Mucosa of stomach (tissue), 1 donor: ENCODE measurements around the gene AGPAT2.

ENCODE experiments used
- H3K27me3 ChIP-seq: one replicate; pipeline ENCODE4 v1.7.0; 2013; ENCODE audit warnings: mild to moderate bottlenecking, low read length; ENCODE audit not compliant: control insufficient read depth, insufficient read depth
- H3K36me3 ChIP-seq: one replicate; pipeline ENCODE4 v1.7.0; 2013; ENCODE audit warnings: low read length; ENCODE audit not compliant: control insufficient read depth, insufficient read depth
- H3K4me1 ChIP-seq: one replicate; pipeline ENCODE4 v1.7.0; 2013; ENCODE audit warnings: mild to moderate bottlenecking, low read length; ENCODE audit not compliant: control insufficient read depth, insufficient read depth
- H3K4me3 ChIP-seq: one replicate; pipeline ENCODE4 v1.7.0; 2013; ENCODE audit warnings: low read length
- H3K9ac ChIP-seq: one replicate; pipeline ENCODE4 v1.7.0; 2013; ENCODE audit warnings: mild to moderate bottlenecking, low read length, moderate library complexity
- H3K9me3 ChIP-seq: one replicate; pipeline ENCODE4 v1.7.0; 2013; ENCODE audit warnings: mild to moderate bottlenecking, low read length, moderate library complexity; ENCODE audit not compliant: control insufficient read depth
- donor health status: Pancreatic carcinoma.

The AGPAT2 gene

GRCh38 chr9:136725612-136726011, 38.4 kb upstream of the AGPAT2 start:
- peak overlapping the region; percentile 89 for H3K9ac ChIP-seq
- peaks cover 25% of the 10 kb centered on the region for H3K36me3 ChIP-seq

GRCh38 chr9:136724772-136725171, 37.5 kb upstream of the AGPAT2 start:
- Histone ChIP-seq H3K9me3 (no peaks in the 10 kb centered on the region), H3K36me3 (peaks cover 25% of the 10 kb centered on the region), H3K4me3 (no peak overlapping the region), H3K4me1 (peaks cover 43% of the 10 kb centered on the region), H3K9ac (no peak overlapping the region), H3K27me3 (no peaks in the 10 kb centered on the region)

More at GRCh38 chr9:136725612-136726011, 38.4 kb upstream of the AGPAT2 start:
- Histone ChIP-seq H3K4me3 (no peak overlapping the region), H3K9me3 (no peaks in the 10 kb centered on the region), H3K4me1 (peaks cover 35% of the 10 kb centered on the region), H3K27me3 (no peaks in the 10 kb centered on the region)

- Histone ChIP-seq H3K36me3 (peaks cover 25% of the 10 kb centered on the region), H3K9ac (no peak overlapping the region), H3K9me3 (no peaks in the 10 kb centered on the region), H3K27me3 (no peaks in the 10 kb centered on the region), H3K4me3 (no peak overlapping the region), H3K4me1 (peaks cover 45% of the 10 kb centered on the region)
These were observed 36.7 kb upstream of the AGPAT2 start for GRCh38 chr9:136723989-136724388.

- Histone ChIP-seq H3K4me1 (peaks cover 43% of the 10 kb centered on the region), H3K36me3 (peaks cover 25% of the 10 kb centered on the region), H3K27me3 (no peaks in the 10 kb centered on the region), H3K4me3 (no peak overlapping the region), H3K9ac (no peak overlapping the region), H3K9me3 (no peaks in the 10 kb centered on the region)
These were observed 36.2 kb upstream of the AGPAT2 start for GRCh38 chr9:136723362-136723976.

- H3K4me3 ChIP-seq = no peak overlapping the region
- no peaks in the 10 kb centered on the region for H3K27me3 ChIP-seq
- H3K9ac ChIP-seq = no peak overlapping the region
- no peaks in the 10 kb centered on the region for H3K9me3 ChIP-seq
- H3K36me3 ChIP-seq = peaks cover 25% of the 10 kb centered on the region
- H3K4me1 ChIP-seq = peaks cover 43% of the 10 kb centered on the region
These were observed 35.7 kb upstream of the AGPAT2 start for GRCh38 chr9:136722969-136723356.

GRCh38 chr9:136722093-136722968, 35.1 kb upstream of the AGPAT2 start:
- peaks cover 42% of the 10 kb centered on the region for H3K4me1 ChIP-seq
- peaks cover 25% of the 10 kb centered on the region for H3K36me3 ChIP-seq

GRCh38 chr9:136721339-136722092, 34.3 kb upstream of the AGPAT2 start:
- Histone ChIP-seq H3K9ac (no peak overlapping the region), H3K27me3 (no peaks in the 10 kb centered on the region), H3K4me3 (no peak overlapping the region), H3K36me3 (peaks cover 25% of the 10 kb centered on the region), H3K4me1 (peaks cover 34% of the 10 kb centered on the region), H3K9me3 (no peaks in the 10 kb centered on the region)

More at GRCh38 chr9:136722093-136722968, 35.1 kb upstream of the AGPAT2 start:
- Histone ChIP-seq H3K4me3 (no peak overlapping the region), H3K9me3 (no peaks in the 10 kb centered on the region), H3K27me3 (no peaks in the 10 kb centered on the region), H3K9ac (no peak overlapping the region)

- Histone ChIP-seq H3K9ac (no peak overlapping the region), H3K4me1 (peaks cover 28% of the 10 kb centered on the region)
These were observed 33.7 kb upstream of the AGPAT2 start for GRCh38 chr9:136720898-136721338.

GRCh38 chr9:136720251-136720897, 33.1 kb upstream of the AGPAT2 start:
- Histone ChIP-seq H3K4me1 (peaks cover 22% of the 10 kb centered on the region), H3K9ac (no peak overlapping the region), H3K36me3 (peaks cover 14% of the 10 kb centered on the region), H3K9me3 (no peaks in the 10 kb centered on the region), H3K4me3 (no peak overlapping the region), H3K27me3 (peaks cover 5% of the 10 kb centered on the region)

More at GRCh38 chr9:136720898-136721338, 33.7 kb upstream of the AGPAT2 start:
- no peaks in the 10 kb centered on the region for H3K9me3 ChIP-seq
- peaks cover 20% of the 10 kb centered on the region for H3K36me3 ChIP-seq
- H3K27me3 ChIP-seq = peaks cover 2% of the 10 kb centered on the region
- H3K4me3 ChIP-seq = no peak overlapping the region

GRCh38 chr9:136719195-136719880, 32.1 kb upstream of the AGPAT2 start:
- H3K4me3 ChIP-seq = no peak overlapping the region
- H3K27me3 ChIP-seq = peaks cover 11% of the 10 kb centered on the region
- peaks cover 11% of the 10 kb centered on the region for H3K36me3 ChIP-seq
- no peak overlapping the region for H3K9ac ChIP-seq
- peaks cover 20% of the 10 kb centered on the region for H3K4me1 ChIP-seq
- H3K9me3 ChIP-seq = no peaks in the 10 kb centered on the region
